DOHH2 (cell line): ENCODE results near the gene NOXO1.
"Not testable (repeated sequence)": the region's sequence is repeated elsewhere in the genome, so short reads cannot be mapped to it uniquely, and the experiment has no call there.

Source experiments
- CTCF ChIP-seq: fragments of 200-600 bp; sonication (generic); IDR thresholded peaks from one replicate; pipeline ENCODE4 v1.5.1; 2014; ENCODE audit warnings: antibody characterized with exemption, mild to moderate bottlenecking, low read depth, low read length; ENCODE audit not compliant: poor library complexity, severe bottlenecking
- EZH2phosphoT487 ChIP-seq: fragments of 200-600 bp; sonication (generic); IDR thresholded peaks from 2 replicates; pipeline ENCODE4 v1.6.1; 2017; ENCODE audit warnings: borderline replicate concordance, mild to moderate bottlenecking, antibody characterized with exemption, low read length, moderate library complexity, mixed read lengths

- TF ChIP-seq CTCF, EZH2phosphoT487: not testable (repeated sequence)
Measured at GRCh38 chr16:1939833-1940232, 41.4 kb downstream of the NOXO1 start.
